ENCODE results near the gene CD58. TPM values are rescaled to one million over a fixed set of nuclear protein-coding genes. Genes with fewer than 3 reads are reported as not detected.

The CD58 gene
- total and polyA plus RNA-seq, 9 donors = 11.3 to 17.2 (median 12.4) TPM

DNA sequence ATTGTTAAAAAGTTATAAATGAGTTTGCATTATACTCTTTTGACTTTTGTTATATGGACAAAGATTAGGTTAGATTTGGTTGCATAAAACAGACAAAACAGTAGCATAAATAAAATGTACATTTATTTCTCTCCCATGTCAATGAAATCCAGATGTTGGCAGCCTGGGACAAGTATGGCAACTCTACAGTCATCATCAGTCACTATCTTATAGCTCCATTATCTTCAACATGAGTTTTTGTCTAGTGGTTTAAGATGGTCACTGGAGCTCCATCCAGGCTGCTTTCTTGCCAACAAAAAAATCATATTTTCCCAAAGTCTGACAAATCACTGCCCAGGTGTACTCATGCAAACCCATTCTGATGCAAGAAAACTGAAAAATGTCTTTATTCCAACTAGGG lies 83.8 kb downstream of the CD58 start:
- Histone ChIP-seq H3K27me3 (ENCODE audit: control insufficient read depth, insufficient read depth, low read length) (no peaks in the 10 kb centered on the region), H3K27ac (ENCODE audit: low read length) (no peak overlapping the region), H3K4me1 (ENCODE audit: control insufficient read depth, insufficient read depth, low read length) (peaks cover 8% of the 10 kb centered on the region), H3K36me3 (ENCODE audit: control insufficient read depth, insufficient read depth, low read length) (no peaks in the 10 kb centered on the region), H3K9me3 (replicated peaks; ENCODE audit: control insufficient read depth, low read depth, low read length) (no peaks in the 10 kb centered on the region), H3K4me3 (ENCODE audit: low read length) (no peak overlapping the region)
- no peak for DNase-seq

DNA sequence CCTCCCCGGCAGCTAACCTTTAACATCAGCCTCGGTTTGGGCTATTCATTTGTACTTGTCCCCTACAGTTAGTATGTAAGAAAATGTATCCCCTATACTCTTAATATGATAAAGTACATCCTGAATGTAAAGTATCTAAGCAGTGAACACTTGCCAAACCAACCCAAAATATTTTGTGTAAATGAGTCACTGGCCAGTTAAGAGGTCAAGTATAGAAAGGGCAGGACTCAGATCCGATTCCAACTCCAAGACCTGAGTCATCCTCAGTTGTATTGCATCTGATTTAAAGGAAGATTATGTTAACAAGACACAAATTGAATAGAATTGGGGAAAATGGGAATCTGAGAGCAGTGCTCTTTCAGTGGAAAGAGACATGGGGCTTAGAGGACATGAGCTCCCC lies 84.4 kb downstream of the CD58 start:
- H3K27me3 ChIP-seq (ENCODE audit: control insufficient read depth, insufficient read depth, low read length) = no peaks in the 10 kb centered on the region
- H3K4me1 ChIP-seq (ENCODE audit: control insufficient read depth, insufficient read depth, low read length) = peaks cover 8% of the 10 kb centered on the region
- H3K27ac ChIP-seq (ENCODE audit: low read length) = no peak overlapping the region
- no CpG with 5 or more reads among the region's 3 CpGs for WGBS (ENCODE audit: insufficient coverage)
- H3K9me3 ChIP-seq (replicated peaks; ENCODE audit: control insufficient read depth, low read depth, low read length) = no peaks in the 10 kb centered on the region
- H3K4me3 ChIP-seq (ENCODE audit: low read length) = no peak overlapping the region
- H3K36me3 ChIP-seq (ENCODE audit: control insufficient read depth, insufficient read depth, low read length) = no peaks in the 10 kb centered on the region
- no peak for DNase-seq

DNA sequence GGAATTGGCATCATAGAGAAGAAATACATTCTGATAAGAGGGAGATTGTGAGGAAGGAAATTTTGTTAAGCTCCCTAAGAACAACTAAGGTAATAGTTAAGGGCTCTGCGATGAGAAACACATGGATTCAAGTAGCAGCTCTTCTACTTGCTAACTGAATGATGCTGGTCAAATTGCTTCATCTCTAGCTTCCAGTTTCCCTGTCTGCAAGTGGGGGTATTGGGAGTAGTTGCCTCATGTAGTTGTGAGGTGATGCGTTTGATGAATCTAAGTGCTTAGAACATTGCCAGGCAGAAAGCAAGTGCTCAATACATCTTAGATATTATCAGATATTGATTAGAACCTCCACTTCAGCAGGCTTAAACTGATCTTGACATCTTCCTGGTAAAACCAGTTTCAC lies 84.8 kb downstream of the CD58 start:
- Histone ChIP-seq H3K36me3 (ENCODE audit: control insufficient read depth, insufficient read depth, low read length) (no peaks in the 10 kb centered on the region), H3K4me3 (ENCODE audit: low read length) (no peak overlapping the region), H3K4me1 (ENCODE audit: control insufficient read depth, insufficient read depth, low read length) (peaks cover 8% of the 10 kb centered on the region), H3K9me3 (replicated peaks; ENCODE audit: control insufficient read depth, low read depth, low read length) (no peaks in the 10 kb centered on the region), H3K27me3 (ENCODE audit: control insufficient read depth, insufficient read depth, low read length) (no peaks in the 10 kb centered on the region), H3K27ac (ENCODE audit: low read length) (no peak overlapping the region)
- WGBS (ENCODE audit: insufficient coverage) = no CpG with 5 or more reads among the region's 2 CpGs
- no peak for DNase-seq

DNA sequence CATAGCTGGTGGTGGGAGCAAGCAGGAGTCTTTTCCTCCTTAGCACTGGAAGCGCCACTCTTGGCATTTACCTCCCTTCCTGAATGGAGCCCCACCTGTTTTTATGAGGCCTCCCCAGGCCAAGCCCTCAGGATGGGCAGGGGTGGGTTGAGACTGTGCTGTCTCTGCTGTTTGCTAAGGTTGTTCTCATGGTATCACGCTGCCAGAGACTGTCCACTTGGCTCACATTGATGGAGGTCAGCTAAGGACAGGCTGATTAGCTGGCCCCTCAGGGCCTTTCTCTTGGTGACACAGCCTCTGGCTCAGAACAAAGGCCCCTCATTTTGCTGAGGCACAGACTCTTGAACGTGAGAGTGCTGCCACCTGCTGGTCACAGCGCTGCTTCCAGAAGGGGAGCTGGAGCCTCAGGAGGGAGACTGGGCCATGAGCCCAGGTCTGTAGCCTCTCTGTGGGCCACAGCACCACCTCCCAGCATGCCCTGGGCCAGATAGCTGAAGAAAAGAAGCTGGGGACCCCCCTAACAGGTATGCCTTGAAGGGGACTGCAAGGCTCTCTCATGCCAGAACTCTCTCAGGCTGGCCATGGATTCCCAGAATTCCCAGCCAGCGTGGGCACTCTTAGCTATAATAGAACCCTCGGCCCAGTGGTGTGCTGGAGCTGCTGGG lies 85.6 kb downstream of the CD58 start:
- peaks cover 8% of the 10 kb centered on the region for H3K4me1 ChIP-seq (ENCODE audit: control insufficient read depth, insufficient read depth, low read length)
- DNase-seq = peak; percentile 85
- H3K27ac ChIP-seq (ENCODE audit: low read length) = no peak overlapping the region
- no peaks in the 10 kb centered on the region for H3K27me3 ChIP-seq (ENCODE audit: control insufficient read depth, insufficient read depth, low read length)
- no peak overlapping the region for H3K4me3 ChIP-seq (ENCODE audit: low read length)
- no peaks in the 10 kb centered on the region for H3K9me3 ChIP-seq (replicated peaks; ENCODE audit: control insufficient read depth, low read depth, low read length)
- no peaks in the 10 kb centered on the region for H3K36me3 ChIP-seq (ENCODE audit: control insufficient read depth, insufficient read depth, low read length)
- 35% methylated on average over 5 of the region's 6 CpGs for WGBS (ENCODE audit: insufficient coverage)

DNA sequence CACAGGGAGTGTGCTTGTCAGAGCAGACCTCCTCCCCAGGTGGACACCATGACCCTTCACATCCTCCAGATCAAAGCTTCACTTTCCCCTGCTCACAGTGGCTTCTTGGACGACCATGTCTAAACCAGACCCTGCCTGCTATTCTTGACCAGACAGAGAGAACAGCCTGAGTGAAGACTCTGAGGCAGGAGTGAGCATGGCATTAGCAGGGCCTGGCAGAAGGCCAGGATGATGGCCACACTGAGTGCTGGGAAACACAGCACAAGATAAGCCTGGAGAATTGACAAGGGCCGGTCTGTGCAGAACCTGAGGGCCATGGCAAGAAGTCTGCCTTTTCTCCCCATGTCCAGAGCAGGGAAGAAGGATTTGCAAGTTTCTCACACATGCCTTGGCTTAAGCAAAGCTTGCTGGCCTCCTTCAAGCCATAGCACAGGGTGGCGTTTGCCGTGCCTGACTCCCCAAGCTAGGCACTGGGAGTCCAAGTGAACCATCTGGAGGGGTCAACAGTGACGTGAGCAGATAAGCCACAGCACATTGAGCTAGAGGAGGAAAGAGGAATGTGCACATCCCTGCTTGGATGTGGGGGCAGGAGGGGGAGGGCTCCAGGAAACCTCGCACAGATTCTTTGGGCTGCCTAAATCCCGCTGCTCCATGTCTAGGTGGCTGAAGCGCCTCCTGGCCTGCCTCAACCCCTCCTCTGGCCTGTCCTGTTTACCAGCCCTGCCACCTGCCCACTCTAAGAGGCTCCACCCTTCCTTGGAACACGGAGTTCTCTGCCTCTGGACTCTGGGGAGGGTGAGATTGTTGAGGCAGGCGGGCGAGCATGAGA lies 87.1 kb downstream of the CD58 start:
- no peak overlapping the region for H3K27ac ChIP-seq (ENCODE audit: low read length)
- peaks cover 8% of the 10 kb centered on the region for H3K4me1 ChIP-seq (ENCODE audit: control insufficient read depth, insufficient read depth, low read length)
- no peak for DNase-seq
- 90% methylated on average over 5 of the region's 11 CpGs for WGBS (ENCODE audit: insufficient coverage)
- H3K4me3 ChIP-seq (ENCODE audit: low read length) = no peak overlapping the region
- no peaks in the 10 kb centered on the region for H3K9me3 ChIP-seq (replicated peaks; ENCODE audit: control insufficient read depth, low read depth, low read length)
- no peaks in the 10 kb centered on the region for H3K27me3 ChIP-seq (ENCODE audit: control insufficient read depth, insufficient read depth, low read length)
- no peaks in the 10 kb centered on the region for H3K36me3 ChIP-seq (ENCODE audit: control insufficient read depth, insufficient read depth, low read length)

DNA sequence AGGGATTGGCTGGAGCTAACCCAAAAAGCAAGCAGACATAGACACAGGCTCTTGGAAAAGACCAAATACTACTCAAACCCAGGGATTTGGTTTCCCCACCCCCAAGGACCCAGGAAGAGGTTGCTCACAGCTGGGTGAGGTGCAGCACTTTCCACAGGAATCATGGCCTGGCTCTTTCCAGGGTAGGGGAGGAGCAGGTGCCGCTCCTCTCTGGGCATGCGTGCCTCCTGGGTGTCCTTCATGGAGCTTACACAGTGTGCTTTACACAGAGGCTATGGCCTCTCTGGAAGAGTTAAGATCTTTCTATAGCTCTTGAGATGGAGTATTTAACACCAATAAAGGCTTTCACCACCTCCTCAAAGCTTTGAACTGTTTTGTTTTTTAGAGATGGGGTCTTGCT lies 88.3 kb downstream of the CD58 start:
- Histone ChIP-seq H3K36me3 (ENCODE audit: control insufficient read depth, insufficient read depth, low read length) (no peaks in the 10 kb centered on the region), H3K27me3 (ENCODE audit: control insufficient read depth, insufficient read depth, low read length) (no peaks in the 10 kb centered on the region), H3K4me3 (ENCODE audit: low read length) (no peak overlapping the region), H3K9me3 (replicated peaks; ENCODE audit: control insufficient read depth, low read depth, low read length) (no peaks in the 10 kb centered on the region), H3K4me1 (ENCODE audit: control insufficient read depth, insufficient read depth, low read length) (peaks cover 9% of the 10 kb centered on the region), H3K27ac (ENCODE audit: low read length) (no peak overlapping the region)
- WGBS (ENCODE audit: insufficient coverage) = no CpG with 5 or more reads among the region's 2 CpGs
- DNase-seq = no peak

DNA sequence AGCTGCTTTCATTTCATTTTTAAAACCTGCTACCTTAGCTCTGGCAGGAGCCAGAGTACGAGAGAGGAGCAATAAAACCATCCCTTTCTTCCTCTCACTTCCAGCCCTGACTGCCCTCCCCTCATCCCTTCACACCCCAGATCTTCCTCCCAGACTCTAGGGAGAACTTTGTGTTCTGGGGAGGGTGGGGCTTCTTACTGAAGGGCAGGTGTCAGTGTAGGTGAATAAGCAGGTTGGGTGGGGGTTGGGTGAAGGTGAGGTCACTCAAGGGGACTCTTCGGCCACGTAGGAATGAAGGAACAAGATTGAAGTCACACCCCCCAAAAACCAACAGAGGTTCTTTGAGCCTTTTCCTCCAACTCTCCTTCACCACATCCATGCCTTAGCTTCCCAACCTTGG lies 88.9 kb downstream of the CD58 start:
- Histone ChIP-seq H3K4me1 (ENCODE audit: control insufficient read depth, insufficient read depth, low read length) (peaks cover 14% of the 10 kb centered on the region), H3K36me3 (ENCODE audit: control insufficient read depth, insufficient read depth, low read length) (no peaks in the 10 kb centered on the region), H3K27ac (ENCODE audit: low read length) (no peak overlapping the region), H3K27me3 (ENCODE audit: control insufficient read depth, insufficient read depth, low read length) (no peaks in the 10 kb centered on the region), H3K9me3 (replicated peaks; ENCODE audit: control insufficient read depth, low read depth, low read length) (no peaks in the 10 kb centered on the region), H3K4me3 (ENCODE audit: low read length) (no peak overlapping the region)
- DNase-seq = no peak
- WGBS (ENCODE audit: insufficient coverage) = 0% methylated on average over 1 of the region's 3 CpGs

DNA sequence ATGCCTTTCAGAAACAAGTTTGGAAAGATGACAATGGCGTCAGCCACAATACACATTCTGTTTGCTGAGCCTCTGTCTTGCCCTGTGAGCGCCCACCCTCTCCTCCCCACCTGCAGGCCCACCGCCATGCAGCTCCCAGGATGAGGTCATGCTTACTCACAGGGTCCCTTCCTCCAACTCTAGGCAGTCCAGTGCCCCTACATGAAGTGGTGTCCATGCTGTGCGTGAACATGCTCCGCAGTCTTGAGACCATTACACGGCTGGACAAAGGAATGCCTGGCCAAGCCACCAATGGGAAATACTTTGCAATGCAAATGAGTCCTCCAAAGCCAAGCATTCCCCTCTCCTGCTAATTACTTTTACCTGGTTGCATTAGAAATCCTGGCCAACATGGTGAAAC lies 92.2 kb downstream of the CD58 start:
- Histone ChIP-seq H3K27me3 (ENCODE audit: control insufficient read depth, insufficient read depth, low read length) (no peaks in the 10 kb centered on the region), H3K27ac (ENCODE audit: low read length) (no peak overlapping the region), H3K4me1 (ENCODE audit: control insufficient read depth, insufficient read depth, low read length) (peaks cover 28% of the 10 kb centered on the region), H3K9me3 (replicated peaks; ENCODE audit: control insufficient read depth, low read depth, low read length) (no peaks in the 10 kb centered on the region), H3K4me3 (ENCODE audit: low read length) (no peak overlapping the region), H3K36me3 (ENCODE audit: control insufficient read depth, insufficient read depth, low read length) (no peaks in the 10 kb centered on the region)
- WGBS (ENCODE audit: insufficient coverage) = 80% methylated on average over 6 of the region's 6 CpGs
- DNase-seq = no peak

DNA sequence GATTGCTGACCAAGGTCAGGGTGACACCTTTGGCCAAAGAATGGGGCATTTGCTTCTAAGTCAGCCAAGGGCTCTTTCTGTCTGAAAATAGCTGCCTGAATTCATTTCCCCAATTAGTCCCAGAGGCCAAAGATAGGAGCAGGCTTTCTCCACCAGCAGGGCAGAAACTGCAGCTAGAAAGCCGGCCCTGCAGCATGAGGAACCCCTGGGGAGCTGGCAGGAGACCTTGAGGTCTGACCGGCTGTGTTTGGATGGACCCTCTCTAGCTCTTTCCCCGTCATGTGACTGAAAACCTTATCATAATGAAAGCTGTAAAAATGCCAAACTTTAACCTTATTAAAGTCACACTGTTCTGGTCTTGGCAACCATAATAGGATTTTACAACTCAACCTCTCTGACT lies 93.4 kb downstream of the CD58 start:
- H3K4me3 ChIP-seq (ENCODE audit: low read length) = no peak overlapping the region
- WGBS (ENCODE audit: insufficient coverage) = 35% methylated on average over 3 of the region's 3 CpGs
- H3K27ac ChIP-seq (ENCODE audit: low read length) = no peak overlapping the region
- H3K4me1 ChIP-seq (ENCODE audit: control insufficient read depth, insufficient read depth, low read length) = peaks cover 26% of the 10 kb centered on the region
- no peak for DNase-seq
- no peaks in the 10 kb centered on the region for H3K36me3 ChIP-seq (ENCODE audit: control insufficient read depth, insufficient read depth, low read length)
- no peaks in the 10 kb centered on the region for H3K9me3 ChIP-seq (replicated peaks; ENCODE audit: control insufficient read depth, low read depth, low read length)
- H3K27me3 ChIP-seq (ENCODE audit: control insufficient read depth, insufficient read depth, low read length) = no peaks in the 10 kb centered on the region

DNA sequence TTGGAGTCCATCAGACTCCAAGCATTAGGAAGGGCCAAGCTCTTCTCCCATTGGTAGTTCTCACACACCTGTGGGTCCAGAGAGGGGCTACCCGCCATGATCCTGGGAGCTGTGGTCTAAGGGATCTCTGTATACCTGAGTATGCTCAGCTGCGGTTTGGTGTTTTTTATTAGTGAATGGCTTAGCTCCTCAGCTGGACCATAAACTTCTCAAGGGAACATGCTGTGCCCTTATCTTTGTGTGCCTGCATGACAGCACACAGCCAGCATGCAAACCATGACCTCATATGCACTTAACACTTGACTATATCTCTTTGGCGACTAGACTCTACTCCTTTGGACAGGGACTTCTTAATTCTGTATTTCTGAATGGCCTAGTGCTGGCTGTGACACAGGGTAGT lies 94.5 kb downstream of the CD58 start:
- Histone ChIP-seq H3K4me1 (ENCODE audit: control insufficient read depth, insufficient read depth, low read length) (peaks cover 26% of the 10 kb centered on the region), H3K27ac (ENCODE audit: low read length) (no peak overlapping the region), H3K4me3 (ENCODE audit: low read length) (no peak overlapping the region), H3K9me3 (replicated peaks; ENCODE audit: control insufficient read depth, low read depth, low read length) (no peaks in the 10 kb centered on the region), H3K27me3 (ENCODE audit: control insufficient read depth, insufficient read depth, low read length) (no peaks in the 10 kb centered on the region), H3K36me3 (ENCODE audit: control insufficient read depth, insufficient read depth, low read length) (no peaks in the 10 kb centered on the region)
- DNase-seq = no peak
- no CpG with 5 or more reads among the region's 3 CpGs for WGBS (ENCODE audit: insufficient coverage)

Measured in muscle of leg (tissue), 11 donors.